Psoas muscle (tissue), 8 donors: ENCODE data around the gene SCGB1D4. TPM values are rescaled to one million over a fixed set of nuclear protein-coding genes. Genes with fewer than 3 reads are reported as not detected.

Experiments used
- ATAC-seq, 4 donors: fragments of 200-7000 bp; cut with Tn5 transposase; one replicate each; pipeline ENCODE4 v1.9.1; 2020; ENCODE audit warnings: moderate library complexity in 3 of 4, mild to moderate bottlenecking in 2 of 4
- DNase-seq, 2 donors: peaks; one replicate each; pipeline ENCODE4 v3.0.0-alpha.2; 2020
- H3K27ac ChIP-seq: fragments of 200-600 bp; one replicate; pipeline ENCODE4 v1.8.0; 2022
- H3K27me3 ChIP-seq, 3 donors: fragments of 200-600 bp in 1 of 3; one replicate each; pipeline versions ENCODE4 v1.6.1 to v1.8.0; 2013 to 2022; ENCODE audit warnings: low read length in 2 of 3, mild to moderate bottlenecking in 2 of 3, moderate library complexity in 1 of 3; ENCODE audit not compliant: insufficient read depth in 3 of 3
- H3K36me3 ChIP-seq, 2 donors: fragments of 200-600 bp in 1 of 2; one replicate each; pipeline versions ENCODE4 v1.6.1 to v1.8.0; 2013 to 2022; ENCODE audit warnings: low read depth in 1 of 2, mild to moderate bottlenecking in 1 of 2, moderate library complexity in 1 of 2; ENCODE audit not compliant: insufficient read depth in 1 of 2
- H3K4me1 ChIP-seq: fragments of 200-600 bp; one replicate; pipeline ENCODE4 v1.8.0; 2022
- H3K4me3 ChIP-seq: fragments of 200-600 bp; one replicate; pipeline ENCODE4 v1.8.0; 2022; ENCODE audit warnings: mild to moderate bottlenecking
- H3K9me3 ChIP-seq: fragments of 200-600 bp; one replicate; pipeline ENCODE4 v1.8.0; 2022
- CTCF ChIP-seq: fragments of 200-600 bp; IDR thresholded peaks from one replicate; pipeline ENCODE4 v1.8.0; 2022; ENCODE audit warnings: antibody characterized with exemption
- WGBS, 3 donors: extraction: QIAGEN DNeasy Blood & Tissue Kit; methylation state at CpG; one replicate each; pipeline versions ENCODE4 v1.1.6 to v1.1.7; 2013; 5-methylcytosine and 5-hydroxymethylcytosine counted together
- intact Hi-C, 2 donors: fragments of 100-400 bp; cut with DNase I; formaldehyde crosslinking; loops; one replicate each; pipeline versions ENCODE4 v1.11.0 to v1.14.2; 2022
- polyA plus RNA-seq, 3 donors: library from polyadenylated mRNA; stranded (reverse); fragments of 200-250 nt; gene quantifications; one replicate each; pipeline ENCODE4 v1.2.3, GENCODE V29; 2013
- total RNA-seq, 4 donors: library from RNA; stranded (reverse); fragmentation: NEBNext Ultra II Directional in 2 of 4; extraction: Animal tissue kit (Norgen Biotek cat#: 25700) in 2 of 4; gene quantifications; one replicate each; pipeline versions ENCODE4 v1.2.1 to v1.2.4, GENCODE V29; 2021 to 2023
- donor health status: healthy with polysubstance abuse.
- donor health status: DM: no; HTN: no; CAD: no; lungs with moderate emphysema.
- donor health status: Bipolar disorder and iron deficiency.
- donor health status: healthy.
- donor health status: DM: yes; HTN: yes; CAD: no.
- donor health status: DM: no; HTN: no; CAD: no.
- donor health status: DM: no; HTN: no; CAD: no.
- donor health status: DM: yes; HTN: yes; CAD: no.

Gene SCGB1D4
- total and polyA plus RNA-seq, 7 donors = not detected

GRCh38 chr11:62273789-62274275 is 25.0 kb downstream of the SCGB1D4 start:
- Histone ChIP-seq H3K9me3 (no peaks in the 10 kb centered on the region), H3K27me3 (peaks cover 0 to 7% (median 0%) of the 10 kb centered on the region in 3 donors), H3K4me3 (no peak overlapping the region), H3K27ac (no peak overlapping the region), H3K4me1 (no peaks in the 10 kb centered on the region), H3K36me3 (no peaks in the 10 kb centered on the region)
- DNase-seq (no peak), ATAC-seq (no peak)
- TF ChIP-seq CTCF = no peak
- intact Hi-C loops = no loop called here
- WGBS, 3 donors = 73 to 77% (median 76%) methylated on average over 7 of the region's 7 CpGs

GRCh38 chr11:62273284-62273683 is 25.6 kb downstream of the SCGB1D4 start:
- Histone ChIP-seq H3K27me3 (peaks cover 0 to 7% (median 0%) of the 10 kb centered on the region in 3 donors), H3K4me3 (no peak overlapping the region), H3K9me3 (no peaks in the 10 kb centered on the region), H3K4me1 (no peaks in the 10 kb centered on the region), H3K27ac (no peak overlapping the region), H3K36me3 (no peaks in the 10 kb centered on the region)
- 61 to 79% (median 73%) methylated on average over 5 of the region's 5 CpGs for WGBS, 3 donors
- DNase-seq (no peak), ATAC-seq (no peak)
- no peak for TF ChIP-seq CTCF
- intact Hi-C loops = no loop called here

- 70 to 73% (median 73%) methylated on average over 10 of the region's 10 CpGs for WGBS, 3 donors
- TF ChIP-seq CTCF = peak; percentile 32
- no peak within 1 kb of the TSS for H3K27ac ChIP-seq
- no peaks in the 10 kb centered on the region for H3K4me1 ChIP-seq
- H3K27me3 ChIP-seq = peaks cover 0 to 7% (median 0%) of the 10 kb centered on the region in 3 donors
- H3K9me3 ChIP-seq = no peaks in the 10 kb centered on the region
- DNase-seq = no peak
- intact Hi-C loops = no loop called here
- no peaks in the 10 kb centered on the region for H3K36me3 ChIP-seq
- no peak for ATAC-seq
- no peak within 1 kb of the TSS for H3K4me3 ChIP-seq
These were observed 29.1 kb downstream of the SCGB1D4 start, which contains the start of gene SCGB2A2 for GRCh38 chr11:62269654-62270278. Gene SCGB2A2 (plus strand): TSS chr11:62270158. CDS start chr11:62270217, 59 bp downstream.

GRCh38 chr11:62267576-62267975 is 31.3 kb downstream of the SCGB1D4 start:
- Histone ChIP-seq H3K4me1 (no peaks in the 10 kb centered on the region), H3K4me3 (no peak overlapping the region), H3K27ac (no peak overlapping the region), H3K27me3 (peaks cover 0 to 7% (median 0%) of the 10 kb centered on the region in 3 donors), H3K9me3 (no peaks in the 10 kb centered on the region), H3K36me3 (no peaks in the 10 kb centered on the region)
- ATAC-seq (no peak), DNase-seq (no peak)
- TF ChIP-seq CTCF = no peak
- 65 to 75% (median 75%) methylated on average over 3 of the region's 3 CpGs for WGBS, 3 donors
- intact Hi-C loops = no loop called here
